HG03060 (cell line): Measurements from ENCODE around the gene SLC22A7.

ENCODE experiments used
- ATAC-seq: cut with Tn5 transposase; IDR thresholded peaks from one replicate; pipeline ENCODE4 v1.9.1; 2021; ENCODE audit warnings: low read depth, moderate number of reproducible peaks; ENCODE audit not compliant: unreplicated experiment

Gene SLC22A7, protein sequence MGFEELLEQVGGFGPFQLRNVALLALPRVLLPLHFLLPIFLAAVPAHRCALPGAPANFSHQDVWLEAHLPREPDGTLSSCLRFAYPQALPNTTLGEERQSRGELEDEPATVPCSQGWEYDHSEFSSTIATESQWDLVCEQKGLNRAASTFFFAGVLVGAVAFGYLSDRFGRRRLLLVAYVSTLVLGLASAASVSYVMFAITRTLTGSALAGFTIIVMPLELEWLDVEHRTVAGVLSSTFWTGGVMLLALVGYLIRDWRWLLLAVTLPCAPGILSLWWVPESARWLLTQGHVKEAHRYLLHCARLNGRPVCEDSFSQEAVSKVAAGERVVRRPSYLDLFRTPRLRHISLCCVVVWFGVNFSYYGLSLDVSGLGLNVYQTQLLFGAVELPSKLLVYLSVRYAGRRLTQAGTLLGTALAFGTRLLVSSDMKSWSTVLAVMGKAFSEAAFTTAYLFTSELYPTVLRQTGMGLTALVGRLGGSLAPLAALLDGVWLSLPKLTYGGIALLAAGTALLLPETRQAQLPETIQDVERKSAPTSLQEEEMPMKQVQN

DNA sequence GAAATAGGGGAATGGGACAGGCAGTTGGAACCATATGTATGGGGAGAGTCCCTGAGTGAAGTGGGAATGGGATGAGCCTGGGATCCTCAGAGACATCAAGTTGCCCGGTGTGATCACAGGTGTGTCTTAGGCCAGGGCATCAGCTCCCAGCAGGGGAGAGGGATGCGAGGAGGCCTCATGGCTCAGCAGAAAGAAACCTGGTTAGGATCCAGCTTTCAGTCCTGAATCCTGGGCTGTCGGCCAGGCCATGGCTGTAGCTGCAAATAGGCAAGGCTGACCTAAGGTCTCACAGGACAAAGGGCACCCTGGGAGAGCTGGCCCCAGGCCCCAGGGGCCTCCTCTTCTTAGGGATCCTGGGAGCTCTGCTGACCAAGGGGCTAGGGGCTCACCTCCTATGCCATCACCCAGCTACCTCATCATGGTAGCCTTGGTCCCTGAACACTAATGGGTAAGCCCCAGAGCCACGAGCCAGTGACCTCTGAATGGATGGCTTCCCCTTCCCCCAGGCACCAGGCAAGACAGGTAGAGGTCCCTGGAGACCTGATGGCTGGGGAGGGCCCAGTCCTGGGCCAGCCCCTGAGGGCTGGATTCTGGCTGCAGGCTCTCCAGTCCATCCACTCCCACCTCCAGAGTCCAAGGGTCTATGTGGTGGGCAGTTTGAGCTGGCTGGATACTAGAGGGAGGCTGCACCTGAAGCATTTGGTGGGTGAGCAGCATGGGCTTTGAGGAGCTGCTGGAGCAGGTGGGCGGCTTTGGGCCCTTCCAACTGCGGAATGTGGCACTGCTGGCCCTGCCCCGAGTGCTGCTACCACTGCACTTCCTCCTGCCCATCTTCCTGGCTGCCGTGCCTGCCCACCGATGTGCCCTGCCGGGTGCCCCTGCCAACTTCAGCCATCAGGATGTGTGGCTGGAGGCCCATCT lies at the start of gene SLC22A7:
Gene SLC22A7 (plus strand): TSS at position 617 of the 921 bp plus-strand sequence. CDS start 99 bp downstream, at position 716.
- no peak for ATAC-seq

DNA sequence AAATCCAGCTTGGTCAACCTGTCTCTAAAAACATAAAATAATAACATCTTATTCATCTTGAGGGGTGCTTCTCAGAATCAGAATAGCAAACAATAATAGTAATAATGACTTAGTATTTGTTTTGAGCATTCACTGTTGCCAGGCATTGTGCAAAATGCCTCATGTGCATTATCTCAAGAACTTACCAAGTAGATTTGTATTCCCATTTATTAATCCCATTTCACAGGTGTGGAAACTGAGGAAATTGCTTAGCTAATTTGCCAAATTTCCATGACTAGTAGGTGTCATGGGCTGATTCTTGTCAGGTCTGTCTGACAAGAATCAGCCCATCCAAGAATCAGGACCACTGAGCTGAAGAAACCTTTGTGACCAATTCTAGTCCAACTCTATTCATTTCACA lies 49.3 kb upstream of the SLC22A7 start:
- no peak for ATAC-seq

DNA sequence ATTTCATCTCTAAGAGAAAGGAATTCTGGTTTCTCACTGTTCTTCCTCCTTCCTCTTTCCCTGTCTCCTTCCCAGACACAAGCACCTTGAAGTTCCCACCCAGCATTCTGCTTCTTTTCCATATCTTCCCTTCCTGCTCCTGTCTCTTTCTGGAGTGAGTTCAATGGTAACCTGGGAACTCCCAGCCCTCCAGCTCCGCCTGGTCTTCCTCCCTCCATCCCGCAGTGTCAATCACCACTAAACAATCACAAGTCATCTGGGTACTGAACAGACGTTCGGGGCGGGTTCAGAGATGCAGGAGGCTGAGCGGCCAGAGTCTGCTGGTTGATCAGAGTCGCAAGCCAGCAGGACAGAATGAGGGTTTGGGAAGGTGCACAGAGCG lies 47.1 kb upstream of the SLC22A7 start:
- ATAC-seq: no peak

DNA sequence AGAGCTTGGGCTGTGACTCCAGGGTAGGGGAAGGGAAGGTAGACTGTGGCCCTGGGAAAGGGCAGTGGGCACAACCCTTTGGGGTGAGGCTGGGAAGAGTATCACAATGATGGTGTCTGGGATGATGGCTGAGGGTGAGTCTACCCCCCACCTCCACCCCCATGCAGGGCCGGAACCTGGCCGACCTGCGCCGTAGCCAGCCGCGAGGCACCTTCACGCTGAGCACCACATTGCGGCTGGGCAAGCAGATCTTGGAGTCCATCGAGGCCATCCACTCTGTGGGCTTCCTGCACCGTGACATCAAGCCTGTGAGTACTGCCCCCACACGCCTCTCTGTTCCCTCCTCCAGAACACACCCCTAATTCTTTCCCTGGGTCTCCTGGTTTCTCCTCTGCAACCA lies 44.7 kb upstream of the SLC22A7 start:
- ATAC-seq: no peak

DNA sequence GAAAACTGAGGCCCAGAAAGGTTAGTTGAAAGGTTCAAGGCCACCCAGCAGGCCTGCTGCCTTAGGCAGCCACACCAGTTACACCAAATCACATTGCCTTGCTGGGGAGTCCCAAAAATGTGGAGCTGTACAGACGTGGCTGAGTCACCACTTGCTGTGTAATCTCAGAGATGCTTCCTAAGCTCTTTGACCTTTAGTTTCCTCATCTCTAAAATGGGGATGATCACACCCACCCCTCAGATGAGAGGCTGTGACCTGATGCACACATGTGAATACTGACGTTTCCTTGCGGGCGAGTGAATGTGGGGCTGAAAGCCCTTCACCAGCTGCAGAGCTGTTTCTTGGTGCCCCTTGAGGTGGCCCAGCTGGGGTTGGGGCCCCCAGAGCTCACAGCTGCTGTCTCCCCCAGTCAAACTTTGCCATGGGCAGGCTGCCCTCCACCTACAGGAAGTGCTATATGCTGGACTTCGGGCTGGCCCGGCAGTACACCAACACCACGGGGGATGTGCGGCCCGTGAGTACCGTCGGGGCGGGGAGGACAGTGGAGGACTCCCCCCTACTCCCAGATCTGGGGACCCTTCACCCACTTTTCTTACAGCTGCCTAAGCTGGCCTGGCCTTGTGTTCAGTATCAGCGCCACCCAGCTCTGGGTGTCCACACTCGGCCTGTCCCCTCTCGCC lies 43.8 kb upstream of the SLC22A7 start:
- ATAC-seq: no peak

DNA sequence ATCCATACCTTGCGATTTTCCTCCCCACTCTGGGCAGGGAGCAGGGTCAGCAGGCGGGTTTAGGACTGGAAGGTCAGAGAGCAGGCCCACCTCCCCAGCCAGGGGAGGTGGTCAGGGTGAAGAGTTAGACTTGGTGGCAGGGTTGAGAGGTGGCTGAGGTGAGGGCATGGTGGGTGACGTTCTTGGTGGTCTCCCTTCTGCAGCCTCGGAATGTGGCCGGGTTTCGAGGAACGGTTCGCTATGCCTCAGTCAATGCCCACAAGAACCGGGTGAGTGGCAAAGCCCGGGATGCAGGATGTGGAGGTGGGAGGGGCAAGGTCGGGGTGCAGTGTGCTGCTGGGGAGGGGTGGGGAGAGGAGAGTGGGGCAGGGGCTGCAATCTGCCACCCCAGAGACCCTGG lies 43.2 kb upstream of the SLC22A7 start:
- no peak for ATAC-seq

DNA sequence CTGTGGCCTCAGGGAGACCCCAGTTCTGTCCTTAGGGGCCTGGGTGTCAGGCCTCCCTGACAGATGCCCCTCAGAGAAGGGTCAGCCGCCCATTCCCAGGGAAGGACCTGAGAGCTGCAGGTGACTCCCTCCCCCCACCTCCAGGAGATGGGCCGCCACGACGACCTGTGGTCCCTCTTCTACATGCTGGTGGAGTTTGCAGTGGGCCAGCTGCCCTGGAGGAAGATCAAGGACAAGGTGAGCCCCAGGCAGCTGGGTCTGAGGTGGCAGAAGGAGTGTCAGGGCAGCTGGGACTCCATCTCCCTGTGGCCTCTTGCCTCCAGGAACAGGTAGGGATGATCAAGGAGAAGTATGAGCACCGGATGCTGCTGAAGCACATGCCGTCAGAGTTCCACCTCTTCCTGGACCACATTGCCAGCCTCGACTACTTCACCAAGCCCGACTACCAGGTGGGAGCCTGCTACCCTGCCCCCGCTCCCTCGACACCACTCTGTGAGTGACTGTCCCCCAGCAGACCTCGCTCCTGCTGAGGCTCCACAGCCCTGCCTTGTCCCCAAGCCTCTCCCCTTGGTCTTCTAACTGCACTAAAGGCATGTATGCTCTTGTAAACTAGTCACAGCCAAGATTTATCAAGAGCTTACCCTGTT lies 42.5 kb upstream of the SLC22A7 start:
- no peak for ATAC-seq

DNA sequence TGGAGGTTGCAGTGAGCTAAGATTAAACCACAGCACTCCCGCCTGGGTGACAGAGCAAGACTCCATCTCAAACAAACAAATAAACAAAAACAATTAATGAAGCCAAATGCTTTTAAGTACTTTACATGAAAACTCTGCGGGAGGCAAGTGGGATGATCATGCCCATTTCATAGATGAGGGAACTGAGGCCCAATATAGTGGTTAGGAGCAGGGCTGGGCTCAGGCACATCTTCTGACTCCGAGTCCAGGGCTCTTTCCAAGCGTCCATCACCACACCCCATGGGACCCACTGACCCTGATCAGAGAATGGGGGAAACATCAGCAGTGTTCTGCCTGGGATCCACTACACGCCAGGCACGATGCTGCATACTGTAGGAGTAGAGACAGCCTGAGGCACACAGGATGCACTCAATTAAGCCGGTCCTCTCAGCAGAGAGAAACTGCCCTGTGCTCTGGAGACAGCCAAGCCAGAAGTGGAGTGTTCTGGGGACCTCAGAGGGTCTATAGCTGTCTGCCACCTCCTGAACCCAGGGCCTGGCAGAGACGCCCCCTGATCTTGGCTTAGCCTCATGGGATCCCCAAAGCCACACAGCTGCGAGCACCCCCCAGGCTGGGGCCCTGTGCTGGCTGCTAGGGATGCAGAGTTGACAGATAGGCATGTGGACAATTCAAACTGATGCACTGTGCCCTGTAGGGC lies 41.2 kb upstream of the SLC22A7 start:
- ATAC-seq: no peak

DNA sequence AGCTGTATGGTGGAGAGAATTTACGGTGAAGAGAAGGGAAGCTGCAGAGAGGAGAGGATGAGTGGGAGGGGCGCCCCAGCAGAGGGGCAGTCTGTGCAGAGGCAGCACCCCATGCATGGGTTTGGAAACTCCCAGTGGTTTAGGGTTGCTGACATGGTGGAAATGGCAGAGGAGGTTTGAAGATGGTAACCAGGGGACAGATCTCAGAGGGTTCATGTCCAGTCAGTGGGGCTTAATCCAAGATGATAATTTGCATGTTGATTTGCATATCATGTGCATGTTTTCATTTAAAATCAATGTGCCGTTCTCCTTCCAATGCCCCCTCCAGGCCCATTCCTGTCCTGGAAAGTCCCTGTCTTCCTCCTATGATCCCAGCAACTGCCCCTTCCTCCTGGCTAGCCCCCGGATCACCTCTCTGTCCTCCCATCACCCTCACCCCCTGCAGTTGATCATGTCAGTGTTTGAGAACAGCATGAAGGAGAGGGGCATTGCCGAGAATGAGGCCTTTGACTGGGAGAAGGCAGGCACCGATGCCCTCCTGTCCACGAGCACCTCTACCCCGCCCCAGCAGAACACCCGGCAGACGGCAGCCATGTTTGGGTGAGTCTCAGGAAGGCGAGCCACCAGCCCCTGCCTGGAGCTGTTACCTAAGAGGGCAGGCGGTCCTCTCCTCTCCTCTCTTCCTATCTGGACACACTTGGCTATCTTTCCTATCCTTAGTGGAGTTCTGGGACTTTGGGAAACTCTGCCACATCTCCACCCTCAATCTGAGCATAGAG lies 40.5 kb upstream of the SLC22A7 start:
- no peak for ATAC-seq

DNA sequence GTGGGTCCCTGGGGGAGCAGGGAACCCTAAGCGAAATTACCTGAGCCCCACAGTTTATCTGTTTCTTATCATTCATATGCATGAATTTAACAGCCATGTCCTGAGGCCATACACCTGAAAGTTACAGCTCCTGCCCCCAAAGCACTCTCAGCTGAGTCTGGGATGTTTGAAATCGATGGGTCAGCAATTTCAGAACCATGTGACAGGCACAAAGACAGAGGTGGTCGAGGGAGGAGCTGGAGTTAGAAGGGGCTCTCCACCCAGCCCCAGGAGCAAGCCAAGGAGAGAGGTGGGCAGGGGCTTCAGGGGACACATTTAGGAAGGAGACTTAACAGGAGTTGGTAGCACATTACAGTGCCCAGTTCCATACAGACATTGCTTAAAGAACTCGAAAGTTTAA lies 39.9 kb upstream of the SLC22A7 start:
- ATAC-seq: no peak

DNA sequence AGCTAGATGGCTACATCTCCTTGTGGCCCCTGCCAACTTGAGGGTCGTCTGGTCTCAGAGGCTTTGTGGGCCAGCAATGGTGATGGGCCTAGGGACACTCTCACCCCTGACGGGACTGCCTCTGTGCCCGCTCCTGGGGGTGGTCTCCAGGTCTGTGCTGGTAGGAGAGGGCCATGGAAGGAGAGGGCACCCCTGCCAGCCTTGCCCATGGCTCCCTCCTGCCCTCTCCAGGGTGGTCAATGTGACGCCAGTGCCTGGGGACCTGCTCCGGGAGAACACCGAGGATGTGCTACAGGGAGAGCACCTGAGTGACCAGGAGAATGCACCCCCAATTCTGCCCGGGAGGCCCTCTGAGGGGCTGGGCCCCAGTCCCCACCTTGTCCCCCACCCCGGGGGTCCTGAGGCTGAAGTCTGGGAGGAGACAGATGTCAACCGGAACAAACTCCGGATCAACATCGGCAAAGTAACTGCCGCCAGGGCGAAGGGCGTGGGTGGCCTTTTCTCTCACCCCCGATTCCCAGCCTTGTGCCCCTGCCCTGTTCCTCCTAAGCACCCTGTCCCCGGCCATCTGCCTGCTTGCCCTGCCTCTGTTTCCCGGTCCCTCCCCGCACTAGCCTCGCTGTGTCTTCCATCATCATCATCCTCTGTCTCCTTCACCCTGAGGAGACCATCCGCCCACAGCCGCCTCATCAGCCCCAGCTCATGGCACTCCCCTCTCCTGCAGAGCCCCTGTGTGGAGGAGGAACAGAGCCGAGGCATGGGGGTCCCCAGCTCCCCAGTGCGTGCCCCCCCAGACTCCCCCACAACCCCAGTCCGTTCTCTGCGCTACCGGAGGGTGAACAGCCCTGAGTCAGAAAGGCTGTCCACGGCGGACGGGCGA lies 39.0 kb upstream of the SLC22A7 start:
- no peak for ATAC-seq

DNA sequence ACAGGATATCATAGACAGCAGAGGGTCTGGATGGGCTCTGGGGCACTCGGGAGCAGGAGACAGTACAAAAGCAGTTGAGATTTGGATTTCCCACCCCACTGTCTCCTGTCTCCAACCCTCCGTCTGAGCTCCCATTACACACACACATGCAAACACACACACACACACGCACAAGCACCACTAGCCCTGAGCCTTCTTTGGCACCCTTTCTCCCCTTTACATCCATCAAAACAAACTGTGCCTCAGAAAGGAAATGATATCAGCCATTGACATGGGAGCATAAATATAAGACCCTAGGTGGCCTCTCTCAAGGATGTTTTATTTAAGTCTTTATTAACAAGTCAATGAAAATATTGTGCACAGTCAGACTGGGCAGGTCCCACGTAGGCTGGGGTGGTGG lies 37.3 kb upstream of the SLC22A7 start:
- no peak for ATAC-seq

DNA sequence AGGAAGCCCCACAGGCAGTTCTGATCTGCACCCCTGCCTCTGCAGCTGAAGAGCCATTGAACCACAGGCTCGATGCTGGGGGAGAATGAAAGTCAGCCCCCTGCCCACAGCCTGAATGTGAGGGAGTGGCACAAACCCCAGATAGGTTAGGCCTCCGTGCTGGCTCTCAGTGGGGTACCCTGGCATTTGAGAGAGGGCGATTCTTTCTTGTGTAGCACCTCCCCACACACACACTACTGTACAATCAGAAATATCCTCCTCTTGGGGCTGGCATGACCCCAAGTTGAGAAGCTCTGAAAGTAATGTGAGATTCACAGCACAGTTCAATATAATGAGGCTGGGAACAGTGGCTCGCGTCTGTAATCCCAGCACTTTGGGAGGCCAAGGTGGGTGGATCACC lies 36.9 kb upstream of the SLC22A7 start:
- ATAC-seq: no peak

DNA sequence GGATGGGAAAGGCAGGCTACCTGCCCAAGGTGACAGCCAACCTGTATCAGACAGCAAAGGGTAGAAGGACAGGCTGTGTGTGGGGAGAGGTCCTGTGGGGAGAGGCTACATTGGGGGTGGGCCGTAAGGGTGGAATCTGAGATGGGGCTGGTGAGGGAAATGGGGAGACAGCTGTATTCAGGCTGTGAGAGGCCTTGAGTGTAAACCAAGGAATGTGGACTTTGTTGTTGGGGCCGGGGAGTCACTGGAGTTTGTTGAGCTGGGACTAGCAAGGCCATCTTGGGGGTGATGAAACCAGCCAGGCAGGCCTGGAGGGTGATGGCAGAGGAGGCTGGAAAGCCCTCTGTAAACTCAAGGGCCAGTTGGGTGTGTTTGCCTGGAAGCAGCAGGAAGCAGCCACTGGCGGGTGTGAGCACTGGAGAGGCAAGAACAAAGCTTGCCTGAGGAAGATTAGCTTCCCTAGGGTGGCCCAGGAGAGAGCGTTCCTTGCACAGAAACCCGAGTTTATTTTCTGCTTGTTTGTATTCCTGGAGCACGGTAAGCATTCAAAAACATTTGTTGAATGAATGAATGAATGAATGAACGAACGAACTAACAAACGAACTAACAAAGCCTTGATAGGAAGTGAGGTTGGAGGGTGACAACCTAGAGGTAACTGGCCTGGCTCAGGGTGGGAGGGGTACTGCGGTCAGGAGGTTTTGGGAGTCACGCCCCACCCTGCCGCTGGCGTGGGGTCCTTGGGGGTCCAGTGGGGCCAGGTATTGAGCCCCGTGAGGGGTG lies 35.9 kb upstream of the SLC22A7 start:
- ATAC-seq: no peak

DNA sequence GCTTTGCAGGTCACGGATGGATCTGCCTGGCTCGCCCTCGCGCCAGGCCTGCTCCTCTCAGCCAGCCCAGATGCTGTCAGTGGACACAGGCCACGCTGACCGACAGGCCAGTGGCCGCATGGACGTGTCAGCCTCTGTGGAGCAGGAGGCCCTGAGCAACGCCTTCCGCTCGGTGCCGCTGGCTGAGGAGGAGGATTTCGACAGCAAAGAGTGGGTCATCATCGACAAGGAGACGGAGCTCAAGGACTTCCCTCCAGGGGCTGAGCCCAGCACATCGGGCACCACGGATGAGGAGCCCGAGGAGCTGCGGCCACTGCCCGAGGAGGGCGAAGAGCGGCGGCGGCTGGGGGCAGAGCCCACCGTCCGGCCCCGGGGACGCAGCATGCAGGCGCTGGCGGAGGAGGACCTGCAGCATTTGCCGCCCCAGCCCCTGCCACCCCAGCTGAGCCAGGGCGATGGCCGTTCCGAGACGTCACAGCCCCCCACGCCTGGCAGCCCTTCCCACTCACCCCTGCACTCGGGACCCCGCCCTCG lies 35.2 kb upstream of the SLC22A7 start:
- no peak for ATAC-seq

DNA sequence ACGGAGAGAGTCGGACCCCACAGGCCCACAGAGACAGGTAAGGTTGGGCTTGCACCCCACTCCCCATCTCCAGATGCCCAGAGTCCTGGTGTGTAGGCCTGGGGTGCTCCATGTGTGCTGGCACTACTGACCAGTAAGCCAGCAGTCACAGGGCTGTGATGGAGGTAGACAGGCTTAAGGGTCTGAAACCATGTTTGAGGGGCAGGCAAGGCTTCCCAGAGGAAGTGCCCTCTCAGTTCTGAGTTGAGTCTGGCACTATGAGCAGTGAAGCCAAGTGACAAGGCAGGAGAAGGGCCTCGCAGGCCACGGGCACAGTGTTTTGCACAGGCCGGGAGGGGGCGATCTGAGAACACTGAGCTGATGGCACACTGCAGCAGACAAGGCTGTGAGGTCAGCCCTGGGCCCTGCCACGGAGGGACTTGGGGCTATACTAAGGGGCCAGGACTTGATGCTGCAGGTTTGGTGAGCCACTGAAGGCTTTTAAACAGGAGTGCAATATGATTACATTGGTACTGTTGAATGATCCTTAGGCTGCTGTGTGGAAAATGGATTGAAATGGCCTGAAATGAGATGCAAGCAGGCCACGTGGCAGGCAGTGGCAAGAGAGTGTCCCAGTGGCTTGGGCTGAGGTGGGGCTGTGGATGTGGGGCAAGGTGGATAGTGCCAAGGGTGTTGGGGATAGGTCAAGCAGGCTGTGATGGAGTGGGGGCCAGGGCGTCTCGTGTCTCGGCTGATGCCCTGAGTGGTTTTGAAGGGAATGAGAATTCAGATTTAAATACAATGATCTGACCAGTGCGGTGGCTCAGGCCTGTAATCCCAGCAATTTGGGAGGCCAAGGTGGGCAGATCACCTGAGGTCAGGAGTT lies 34.5 kb upstream of the SLC22A7 start:
- no peak for ATAC-seq
